ENCODE measurements around the gene CDH4. TPM values are rescaled to one million over a fixed set of nuclear protein-coding genes. Genes with fewer than 3 reads are reported as not detected.
"Not testable (repeated sequence)": the region's sequence is repeated elsewhere in the genome, so short reads cannot be mapped to it uniquely, and the experiment has no call there.

The CDH4 gene
- total RNA-seq, 1 donor from 2014 or later = 0.05 TPM

GRCh38 chr20:61848851-61849250, 596.8 kb downstream of the CDH4 start:
- DNase-seq (no peak), ATAC-seq (ENCODE audit: poor library complexity) (no peak)
- intact Hi-C loops (cut with DNase I) = no loop called here

- intact Hi-C loops (cut with DNase I) = no loop called here
- DNase-seq = no peak
- ATAC-seq (ENCODE audit: poor library complexity) = no peak
Measured at GRCh38 chr20:61849376-61849775, 597.3 kb downstream of the CDH4 start.

DNA sequence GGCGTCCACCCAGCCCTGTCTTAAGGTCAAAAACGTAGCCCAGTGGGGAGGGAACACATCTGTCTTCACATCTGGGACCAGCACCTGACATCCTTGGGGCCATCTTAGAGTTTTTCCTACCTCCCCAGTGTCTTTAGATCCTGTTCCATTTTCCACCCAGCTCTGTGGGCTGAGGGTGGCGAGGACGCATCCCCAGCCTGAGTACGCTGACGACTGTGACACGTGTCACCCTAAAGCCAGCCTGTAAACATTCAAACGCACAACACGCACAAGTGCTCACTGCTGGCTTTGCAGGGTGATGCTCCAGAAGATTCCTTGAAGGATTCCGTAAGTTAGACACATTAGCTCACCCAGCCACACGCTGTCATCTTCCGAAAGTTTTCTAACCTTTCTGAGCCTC, 597.8 kb downstream of the CDH4 start:
- intact Hi-C loops (cut with DNase I) = no loop called here
- ATAC-seq (ENCODE audit: poor library complexity) = no peak
- no peak for DNase-seq

DNA sequence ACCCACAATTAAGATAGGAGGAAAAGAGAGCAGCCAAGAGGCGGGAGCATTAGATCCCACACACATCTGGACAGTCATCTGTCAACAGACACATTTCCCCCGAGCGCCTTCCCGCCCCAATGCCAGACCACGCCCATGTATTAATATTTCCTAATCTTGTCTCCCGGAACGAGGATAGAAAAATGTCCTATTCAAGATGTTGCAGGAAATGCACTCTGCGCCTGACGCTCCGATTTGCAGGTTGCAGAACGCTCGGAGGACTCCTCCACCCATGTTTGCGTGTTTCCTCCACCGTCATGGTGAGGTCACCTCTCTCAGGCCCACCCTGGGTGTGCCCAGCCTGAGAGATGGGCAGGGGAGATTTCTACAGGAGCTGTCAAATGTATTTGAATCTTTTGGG, 598.4 kb downstream of the CDH4 start:
- DNase-seq (no peak), ATAC-seq (ENCODE audit: poor library complexity) (no peak)
- intact Hi-C loops (cut with DNase I) = no loop called here

DNA sequence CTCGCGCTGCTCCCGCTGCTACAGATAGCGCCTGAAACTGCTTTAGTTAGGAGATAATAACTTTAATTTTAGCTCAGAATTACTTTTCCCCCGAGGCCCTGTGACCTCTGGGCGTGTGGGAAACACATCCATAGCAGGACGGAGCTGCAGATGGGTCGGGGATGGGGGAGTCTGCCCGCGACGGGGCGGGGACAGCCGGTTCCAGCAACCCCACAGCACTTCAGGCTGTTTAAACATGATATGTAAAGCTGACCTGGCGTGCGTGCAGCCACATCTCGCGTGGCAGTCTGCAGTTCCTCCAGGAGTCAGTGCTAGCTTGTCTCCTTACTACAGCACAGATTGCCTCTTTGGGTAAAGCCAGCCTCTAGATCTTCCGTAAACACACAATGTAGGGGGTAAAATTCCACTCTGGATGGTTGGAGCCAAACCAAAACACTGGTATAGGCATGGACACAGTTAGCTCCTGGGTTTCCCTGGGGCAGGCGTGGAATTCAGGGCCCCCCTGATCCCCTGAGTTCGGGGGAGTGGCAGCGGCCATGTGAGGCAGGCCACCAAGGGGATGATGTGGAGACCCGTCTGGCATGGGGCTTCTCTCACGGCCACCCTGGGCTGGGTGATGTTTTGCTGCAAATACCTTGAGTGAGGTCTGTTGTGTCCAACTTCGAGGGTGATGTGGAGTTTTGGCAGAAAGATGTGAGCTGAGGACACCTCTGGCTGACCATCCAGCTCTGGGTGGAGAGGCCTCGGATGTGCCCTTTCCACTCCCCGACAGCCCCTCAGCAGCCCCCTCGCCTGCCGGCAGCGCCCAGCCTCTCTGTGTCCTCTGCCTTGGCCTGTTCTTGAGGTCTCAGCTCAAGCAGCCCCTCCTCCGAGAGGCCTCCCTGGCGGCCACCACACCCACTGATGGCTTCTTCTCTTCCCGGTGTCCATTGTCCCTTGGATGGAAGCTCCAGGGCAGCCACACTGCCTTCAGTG, 599.2 kb downstream of the CDH4 start:
- intact Hi-C loops (cut with DNase I) = no loop called here
- DNase-seq (no peak), ATAC-seq (ENCODE audit: poor library complexity) (no peak)

- DNase-seq (peak; percentile 20), ATAC-seq (ENCODE audit: poor library complexity) (no peak)
- intact Hi-C loops (cut with DNase I) = no loop called here
Measured at GRCh38 chr20:61852268-61853072, 600.4 kb downstream of the CDH4 start.

DNA sequence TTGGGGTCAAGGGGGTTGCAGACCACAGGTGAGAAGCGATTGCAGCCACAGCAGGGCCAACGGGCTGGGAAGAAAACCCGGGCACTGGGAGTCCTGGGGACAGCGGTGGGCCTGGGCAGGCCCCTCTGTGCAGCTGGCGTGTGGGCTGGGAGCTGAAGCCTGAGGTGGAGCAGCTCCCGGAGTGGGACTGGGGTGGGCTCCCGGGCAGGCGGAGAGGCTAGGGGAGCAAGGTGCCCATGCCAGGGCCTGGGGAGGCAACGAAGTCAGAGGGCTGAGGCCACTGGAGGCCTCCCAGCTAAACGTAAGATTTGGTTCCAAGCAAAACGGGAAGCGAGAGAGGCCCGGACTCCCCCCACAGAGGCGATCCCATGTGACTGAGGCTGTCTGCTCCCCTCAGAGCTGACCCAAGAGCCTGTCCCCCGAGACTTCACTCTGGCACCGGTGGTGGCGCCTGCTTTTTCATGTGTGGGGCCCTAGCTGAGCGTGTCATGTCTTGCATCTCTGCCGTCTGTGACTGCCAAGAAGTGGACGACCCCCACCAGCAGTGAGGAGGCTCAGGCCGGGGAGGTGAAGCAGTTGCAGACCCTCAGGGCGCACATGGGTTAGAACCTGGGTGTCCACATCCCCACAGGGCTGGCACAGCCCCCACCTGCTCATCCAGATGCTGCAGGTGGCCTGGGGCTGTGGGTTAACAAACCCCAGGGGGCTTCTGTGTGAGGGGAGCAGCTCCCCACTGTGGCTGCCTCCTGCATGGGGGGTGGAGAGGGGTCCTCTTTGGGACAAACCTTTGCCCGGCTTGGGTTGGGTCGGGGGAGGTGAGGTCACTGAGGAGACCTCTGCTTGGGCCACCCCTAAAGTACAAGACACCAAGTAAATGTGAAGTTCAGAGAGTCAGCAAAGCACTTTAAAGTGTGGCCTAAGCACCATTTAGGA, 601.3 kb downstream of the CDH4 start:
- ATAC-seq (ENCODE audit: poor library complexity) = no peak
- intact Hi-C loops (cut with DNase I) = no loop called here
- peak; percentile 14 for DNase-seq

DNA sequence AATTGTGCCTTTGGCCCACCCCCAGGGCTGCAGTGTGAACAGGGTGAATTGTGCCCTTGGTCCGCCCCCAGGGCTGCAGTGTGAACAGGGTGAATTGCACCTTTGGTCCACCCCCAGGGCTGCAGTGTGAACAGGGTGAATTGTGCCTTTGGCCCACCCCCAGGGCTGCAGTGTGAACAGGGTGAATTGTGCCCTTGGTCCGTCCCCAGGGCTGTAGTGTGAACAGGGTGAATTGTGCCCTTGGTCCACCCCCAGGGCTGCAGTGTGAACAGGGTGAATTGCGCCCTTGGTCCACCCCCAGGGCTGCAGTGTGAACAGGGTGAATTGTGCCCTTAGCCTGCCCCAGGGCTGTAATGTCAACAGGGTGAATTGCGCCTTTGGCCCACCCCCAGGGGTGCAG, 602.5 kb downstream of the CDH4 start:
- intact Hi-C loops (cut with DNase I); DNase-seq; ATAC-seq (ENCODE audit: poor library complexity): not testable (repeated sequence)

GRCh38 chr20:61855286-61855685, 603.2 kb downstream of the CDH4 start:
- intact Hi-C loops (cut with DNase I) = no loop called here
- DNase-seq = peak; percentile 22
- ATAC-seq (ENCODE audit: poor library complexity) = no peak

- ATAC-seq (ENCODE audit: poor library complexity) (no peak), DNase-seq (peak; percentile 14)
- intact Hi-C loops (cut with DNase I) = no loop called here
Measured at GRCh38 chr20:61856626-61857413, 604.8 kb downstream of the CDH4 start.

DNA sequence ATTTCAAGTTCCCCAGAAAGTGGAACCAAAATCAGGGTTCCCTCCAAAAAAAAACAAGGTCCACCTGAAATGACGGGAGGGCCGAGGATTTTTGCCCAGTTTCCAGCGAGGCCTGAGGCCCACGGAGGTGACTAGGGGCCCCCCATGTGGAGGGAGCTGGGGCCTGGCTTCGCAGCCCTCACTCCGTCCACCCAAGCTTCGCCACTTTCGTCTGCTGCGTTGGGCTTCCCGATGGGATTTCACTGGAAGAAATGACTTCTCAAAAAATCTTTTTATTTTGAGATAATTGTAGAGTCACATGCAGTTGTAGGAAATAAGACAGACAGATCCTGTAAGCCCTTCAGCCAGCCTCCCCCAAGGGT, 605.3 kb downstream of the CDH4 start:
- no peak for ATAC-seq (ENCODE audit: poor library complexity)
- intact Hi-C loops (cut with DNase I) = no loop called here
- no peak for DNase-seq

DNA sequence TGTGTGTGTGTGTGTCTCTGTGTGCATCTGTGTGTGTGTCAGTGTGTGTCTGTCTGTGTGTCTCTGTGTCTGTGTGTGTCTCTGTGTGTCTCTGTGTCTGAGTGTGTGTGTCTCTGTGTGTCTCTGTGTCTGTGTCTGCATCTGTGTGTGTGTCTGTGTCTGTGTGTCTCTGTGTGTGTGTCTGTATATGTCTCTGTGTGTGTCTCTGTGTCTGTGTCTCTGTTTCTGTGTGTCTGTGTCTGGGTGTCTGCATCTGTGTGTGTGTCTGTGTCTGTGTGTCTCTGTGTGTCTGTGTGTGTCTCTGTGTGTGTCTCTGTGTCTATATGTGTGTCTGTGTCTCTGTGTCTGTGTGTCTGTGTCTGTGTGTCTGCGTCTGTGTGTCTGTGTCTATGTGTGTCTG, 605.8 kb downstream of the CDH4 start:
- DNase-seq (no peak), ATAC-seq (ENCODE audit: poor library complexity) (no peak)
- intact Hi-C loops (cut with DNase I) = no loop called here

DNA sequence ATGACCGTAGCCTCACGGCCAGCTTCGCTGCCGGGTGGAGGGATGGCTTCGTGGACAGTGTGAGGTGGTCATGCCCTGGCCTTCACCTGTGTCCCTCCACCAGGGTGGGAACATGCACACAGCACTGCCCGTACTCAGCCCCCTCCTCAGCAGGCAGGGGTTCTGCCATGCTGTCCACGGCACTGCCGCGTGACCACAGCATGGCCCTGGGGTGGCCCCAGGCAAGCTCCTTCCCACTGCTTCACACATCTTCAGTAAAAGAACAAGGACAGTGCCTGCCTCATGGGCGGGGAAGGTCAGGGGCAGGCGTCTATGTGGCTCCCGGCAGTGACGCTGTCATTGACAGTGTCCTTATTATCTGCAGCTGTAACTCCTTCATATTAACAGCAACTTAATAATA, 607.7 kb downstream of the CDH4 start:
- intact Hi-C loops (cut with DNase I) = no loop called here
- no peak for ATAC-seq (ENCODE audit: poor library complexity)
- no peak for DNase-seq

DNA sequence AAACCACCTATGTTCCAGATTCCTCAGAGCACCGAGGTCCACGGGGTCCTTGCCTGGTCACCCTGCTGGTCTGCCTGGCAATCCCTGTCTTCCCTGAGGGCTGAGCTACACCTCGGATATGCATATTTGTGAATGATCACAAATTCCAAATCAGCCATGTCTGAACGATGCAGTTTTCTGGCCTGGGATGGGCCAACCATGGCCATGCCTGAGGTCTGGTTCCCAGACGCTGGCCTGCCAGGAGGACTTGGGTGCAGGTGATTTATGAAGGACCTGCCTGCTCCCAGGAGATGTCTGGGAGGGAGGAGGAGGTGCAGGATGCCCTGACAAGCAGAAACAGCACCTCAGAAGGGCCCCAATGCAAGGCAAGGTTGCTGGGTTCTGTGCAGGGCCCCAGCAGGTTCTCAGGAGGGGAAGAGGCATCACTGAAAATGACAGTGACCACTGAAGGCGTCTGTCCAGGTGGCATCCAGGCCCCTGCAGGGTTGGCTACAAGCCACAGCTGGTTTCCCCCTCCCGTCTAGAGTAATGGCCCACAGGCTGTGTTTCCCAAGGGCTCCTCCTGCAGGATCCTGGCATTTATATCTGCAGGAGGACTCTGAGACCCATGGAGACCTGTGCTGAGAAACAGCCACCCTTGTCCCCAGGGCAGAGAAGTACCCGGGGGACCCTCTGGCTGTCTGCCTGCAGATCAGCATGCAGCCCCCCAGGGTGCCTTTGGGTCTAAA, 608.4 kb downstream of the CDH4 start:
- ATAC-seq (ENCODE audit: poor library complexity) = no peak
- intact Hi-C loops (cut with DNase I) = no loop called here
- no peak for DNase-seq

DNA sequence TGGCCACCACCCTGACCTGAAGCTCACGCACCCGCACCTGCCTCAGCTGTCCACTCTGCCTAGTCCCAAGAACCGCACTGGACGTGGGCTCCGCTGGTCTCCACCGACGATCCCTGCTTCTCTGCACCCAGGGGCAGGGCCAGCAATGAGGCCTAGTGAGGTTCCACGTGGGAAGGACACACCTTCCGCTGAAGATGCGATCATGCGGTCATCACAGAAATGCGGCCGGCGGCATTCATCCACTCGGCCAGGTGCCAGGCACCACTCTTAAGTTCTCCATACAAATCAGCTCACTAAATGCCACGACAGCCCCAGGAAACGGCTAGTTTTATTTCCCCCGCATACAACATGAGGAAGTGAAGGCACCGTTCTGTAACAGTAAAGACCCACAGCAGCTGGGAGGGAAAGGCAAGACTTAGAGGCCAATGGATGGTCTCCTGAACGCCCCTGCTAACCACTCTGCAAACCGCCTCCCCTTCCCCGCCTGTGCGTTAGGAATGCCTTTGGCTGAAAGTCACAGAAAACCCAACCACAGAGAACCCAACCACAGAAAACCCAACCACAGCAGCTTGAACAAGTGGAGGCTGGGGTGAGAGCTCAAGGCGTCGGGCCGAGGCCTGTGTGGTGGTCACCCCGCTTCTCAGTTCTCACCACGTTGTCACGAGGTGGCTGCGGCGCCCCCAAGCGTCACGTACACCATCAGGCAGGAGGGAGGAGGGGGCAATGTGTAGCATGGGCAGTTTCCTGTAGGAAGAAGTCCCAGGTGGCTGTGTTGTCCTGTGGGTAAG, 609.2 kb downstream of the CDH4 start:
- no peak for ATAC-seq (ENCODE audit: poor library complexity)
- intact Hi-C loops (cut with DNase I) = no loop called here
- no peak for DNase-seq

DNA sequence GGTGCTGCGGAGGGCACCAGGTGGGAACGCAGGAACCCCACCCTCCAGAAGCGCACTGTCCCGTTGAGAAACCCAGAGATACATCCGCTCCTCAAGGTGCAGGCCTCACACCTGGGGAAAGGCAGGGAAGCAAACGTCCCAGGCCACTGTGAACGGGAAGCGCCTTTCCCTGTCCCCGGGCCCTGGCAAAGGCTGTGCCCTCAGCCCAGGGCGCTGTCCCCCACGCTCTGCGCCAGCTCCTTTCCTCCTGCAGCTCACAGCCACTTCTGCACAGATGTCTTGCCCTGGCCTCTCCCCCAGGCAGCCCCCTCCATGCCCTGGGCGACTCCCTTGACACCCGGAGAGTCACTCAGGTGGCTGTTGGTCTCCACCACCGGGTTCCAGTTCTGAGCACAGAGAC, 609.8 kb downstream of the CDH4 start:
- no peak for ATAC-seq (ENCODE audit: poor library complexity)
- DNase-seq = no peak
- intact Hi-C loops (cut with DNase I) = no loop called here

- ATAC-seq (ENCODE audit: poor library complexity) = no peak
- intact Hi-C loops (cut with DNase I) = no loop called here
- no peak for DNase-seq
Measured at GRCh38 chr20:61862881-61863280, 610.8 kb downstream of the CDH4 start.
